GM18868 (cell line): Measurements from ENCODE around the gene AMHR2.
"Not testable (repeated sequence)": the region's sequence is repeated elsewhere in the genome, so short reads cannot be mapped to it uniquely, and the experiment has no call there.

Source experiments
- ATAC-seq: cut with Tn5 transposase; IDR thresholded peaks from one replicate; pipeline ENCODE4 v1.9.1; 2021; ENCODE audit warnings: mild to moderate bottlenecking, moderate library complexity; ENCODE audit not compliant: unreplicated experiment

AMHR2 gene

DNA sequence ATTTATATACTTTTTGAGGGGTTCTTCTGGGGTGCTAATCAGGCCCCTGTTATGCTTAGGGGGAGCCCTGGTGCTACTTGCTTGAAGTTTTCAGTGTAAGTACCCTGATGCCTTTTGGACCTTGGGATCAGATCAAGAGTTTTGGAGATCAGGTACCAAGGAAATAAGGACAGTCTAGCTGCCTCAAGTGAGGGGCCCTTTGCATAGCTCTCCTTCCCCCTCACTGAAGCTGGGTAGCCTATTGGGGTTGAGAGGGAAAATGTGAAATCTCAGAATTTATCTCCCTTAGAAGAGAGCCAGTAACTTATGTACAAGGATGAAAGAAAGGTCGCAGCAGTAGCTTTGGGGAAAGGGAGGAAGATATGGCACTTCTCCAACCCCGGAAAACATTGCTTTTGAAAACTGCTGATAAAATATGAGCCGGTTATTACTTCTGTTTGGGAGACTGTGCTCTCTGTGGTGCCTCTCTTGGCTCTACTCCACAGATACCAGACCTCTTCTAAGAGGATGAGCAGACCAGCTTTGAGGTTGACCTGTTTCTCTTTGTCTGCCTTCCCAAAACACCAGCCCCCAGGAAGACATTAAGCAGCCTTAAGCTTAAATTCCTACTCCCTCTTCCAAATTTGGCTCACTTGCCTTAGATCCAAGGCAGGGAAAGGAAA lies 8.8 kb upstream of the AMHR2 start:
- ATAC-seq = no peak

DNA sequence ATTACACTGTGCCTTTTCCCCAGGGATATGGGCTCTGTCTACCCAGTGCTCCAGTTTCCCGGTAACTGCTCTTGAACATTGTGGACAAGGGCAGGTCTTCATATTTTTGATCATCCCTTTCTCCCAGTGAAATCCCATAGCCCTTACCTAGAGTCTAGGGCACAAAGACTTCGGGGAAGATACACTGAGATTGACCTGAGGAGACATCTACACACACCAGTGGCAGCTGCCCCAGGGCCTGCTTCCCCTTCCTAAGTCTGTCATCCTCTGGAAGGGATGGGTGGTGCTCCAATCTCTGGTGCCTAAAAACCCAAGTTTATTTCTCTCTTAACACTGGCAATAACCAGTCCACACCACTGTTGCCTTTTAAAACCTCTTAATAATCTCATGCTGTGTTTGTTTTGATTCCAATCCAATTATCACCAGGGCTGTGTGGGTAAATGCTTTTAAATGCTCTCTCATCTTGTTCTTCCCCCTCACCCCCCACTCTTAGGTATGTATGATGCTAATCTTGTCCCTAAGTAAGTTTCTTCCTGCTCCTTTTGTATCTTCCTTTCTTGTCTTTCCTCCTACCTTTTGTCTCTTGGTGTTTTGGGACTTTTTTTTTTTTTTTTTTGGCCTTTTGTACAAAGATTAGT lies 7.8 kb upstream of the AMHR2 start:
- ATAC-seq = not testable (repeated sequence)

DNA sequence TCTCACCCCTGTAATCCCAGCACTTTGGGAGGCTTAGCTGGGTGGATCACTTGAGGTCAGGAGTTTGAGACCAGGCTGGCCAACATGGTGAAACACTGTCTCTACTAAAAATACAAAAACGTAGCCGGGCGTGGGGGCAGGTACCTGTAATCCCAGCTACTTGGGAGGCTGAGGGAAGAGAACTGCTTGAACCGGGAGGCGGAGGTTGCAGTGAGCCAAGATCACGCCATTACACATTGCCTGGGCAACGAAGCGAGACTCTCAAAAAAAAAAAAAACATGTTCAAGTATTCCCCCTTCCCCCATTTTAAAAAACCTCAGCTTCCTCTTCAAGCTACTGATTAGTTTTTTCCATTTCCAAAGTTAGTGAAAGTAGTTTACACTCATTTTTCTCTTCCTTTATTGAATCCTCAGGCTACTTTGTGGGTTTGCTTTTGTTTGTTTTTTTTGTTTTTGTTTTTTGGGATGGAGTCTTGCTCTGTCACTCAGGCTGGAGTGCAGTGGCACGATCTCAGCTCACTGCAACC lies 6.3 kb upstream of the AMHR2 start:
- not testable (repeated sequence) for ATAC-seq

DNA sequence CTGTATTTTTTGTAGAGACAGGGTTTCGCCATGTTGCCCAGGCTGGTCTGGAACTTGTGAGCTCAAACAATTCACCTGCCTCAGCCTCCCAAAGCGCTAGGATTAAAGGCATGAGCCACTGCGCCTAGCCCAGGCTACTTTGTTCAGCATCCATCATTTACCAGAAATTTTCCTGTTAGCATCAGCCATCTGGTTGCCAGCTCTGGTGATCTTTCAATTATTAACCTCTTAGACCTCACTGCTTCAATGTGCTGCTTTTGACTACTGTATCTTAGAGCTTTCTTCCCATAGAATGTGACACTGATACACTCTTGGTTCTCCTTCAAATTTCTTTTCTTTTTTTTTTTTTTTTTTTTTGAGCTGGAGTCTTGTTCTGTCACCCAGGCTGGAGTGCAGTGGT lies 5.4 kb upstream of the AMHR2 start:
- no peak for ATAC-seq

DNA sequence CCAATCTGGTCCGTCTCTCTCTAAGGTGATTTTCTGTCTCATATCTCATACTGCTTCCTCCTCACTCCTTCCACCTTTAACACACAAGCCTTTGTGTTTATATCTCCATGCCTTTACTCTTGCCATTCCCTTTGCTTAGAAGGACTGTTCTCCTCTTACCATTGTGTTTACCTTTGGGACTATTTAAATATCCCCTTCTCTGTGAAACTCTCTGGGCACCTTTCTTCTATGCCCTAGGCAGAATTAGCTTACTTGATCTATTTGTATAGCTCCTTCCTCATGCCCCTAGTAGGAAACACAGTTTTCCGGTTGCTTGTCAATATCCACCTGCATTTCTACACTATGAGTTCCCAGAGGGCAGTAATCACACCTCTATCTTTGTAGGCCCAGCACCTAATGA lies 3.9 kb upstream of the AMHR2 start:
- no peak for ATAC-seq

DNA sequence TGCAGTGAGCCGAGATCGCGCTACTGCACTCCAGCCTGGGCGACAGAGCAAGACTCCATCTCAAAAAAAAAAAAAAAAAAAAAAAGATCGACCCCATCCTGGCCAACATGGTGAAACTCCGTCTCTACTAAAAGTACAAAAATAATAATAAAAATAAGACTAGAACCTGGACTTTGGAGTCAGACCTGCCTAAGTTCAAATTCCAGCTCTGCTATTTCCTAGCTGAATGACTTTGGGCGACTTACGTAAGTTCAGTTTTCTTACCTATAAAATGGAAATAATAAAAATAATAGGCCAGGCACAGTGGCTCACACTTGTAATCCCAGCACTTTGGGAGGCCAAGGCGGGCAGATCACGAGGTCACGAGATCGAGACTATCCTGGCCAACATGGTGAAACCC lies 1.4 kb upstream of the AMHR2 start:
- ATAC-seq = not testable (repeated sequence)

DNA sequence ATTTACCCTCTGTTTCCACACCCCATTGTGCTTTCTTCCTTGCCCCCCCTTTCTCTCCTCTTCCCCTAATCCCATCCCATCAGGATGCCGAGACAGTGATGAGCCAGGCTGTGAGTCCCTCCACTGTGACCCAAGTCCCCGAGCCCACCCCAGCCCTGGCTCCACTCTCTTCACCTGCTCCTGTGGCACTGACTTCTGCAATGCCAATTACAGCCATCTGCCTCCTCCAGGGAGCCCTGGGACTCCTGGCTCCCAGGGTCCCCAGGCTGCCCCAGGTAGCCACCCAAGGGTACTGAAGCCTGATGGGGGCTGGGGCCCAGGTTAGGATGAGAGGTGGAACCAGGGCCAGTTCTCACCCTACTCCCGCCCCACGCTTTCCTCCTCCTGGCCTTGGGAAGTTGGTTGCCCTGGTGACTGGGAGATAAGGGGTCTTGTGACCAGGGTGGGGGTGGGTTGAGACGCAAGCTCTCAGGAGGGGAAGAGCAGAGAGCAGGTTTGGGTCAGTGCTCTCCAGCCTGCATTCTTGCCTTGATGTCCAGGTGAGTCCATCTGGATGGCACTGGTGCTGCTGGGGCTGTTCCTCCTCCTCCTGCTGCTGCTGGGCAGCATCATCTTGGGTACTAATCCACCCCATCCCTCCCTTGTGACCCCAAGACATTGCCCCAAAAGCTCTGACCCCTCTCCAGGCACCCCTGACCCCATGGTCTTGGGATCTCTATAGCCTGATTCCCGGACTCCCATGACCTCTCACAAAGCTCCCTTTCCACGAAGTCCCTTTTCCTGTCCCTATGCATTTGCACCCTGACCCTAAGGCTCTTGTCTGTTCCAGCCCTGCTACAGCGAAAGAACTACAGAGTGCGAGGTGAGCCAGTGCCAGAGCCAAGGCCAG lies 1.2 kb downstream of the AMHR2 start:
- no peak for ATAC-seq

DNA sequence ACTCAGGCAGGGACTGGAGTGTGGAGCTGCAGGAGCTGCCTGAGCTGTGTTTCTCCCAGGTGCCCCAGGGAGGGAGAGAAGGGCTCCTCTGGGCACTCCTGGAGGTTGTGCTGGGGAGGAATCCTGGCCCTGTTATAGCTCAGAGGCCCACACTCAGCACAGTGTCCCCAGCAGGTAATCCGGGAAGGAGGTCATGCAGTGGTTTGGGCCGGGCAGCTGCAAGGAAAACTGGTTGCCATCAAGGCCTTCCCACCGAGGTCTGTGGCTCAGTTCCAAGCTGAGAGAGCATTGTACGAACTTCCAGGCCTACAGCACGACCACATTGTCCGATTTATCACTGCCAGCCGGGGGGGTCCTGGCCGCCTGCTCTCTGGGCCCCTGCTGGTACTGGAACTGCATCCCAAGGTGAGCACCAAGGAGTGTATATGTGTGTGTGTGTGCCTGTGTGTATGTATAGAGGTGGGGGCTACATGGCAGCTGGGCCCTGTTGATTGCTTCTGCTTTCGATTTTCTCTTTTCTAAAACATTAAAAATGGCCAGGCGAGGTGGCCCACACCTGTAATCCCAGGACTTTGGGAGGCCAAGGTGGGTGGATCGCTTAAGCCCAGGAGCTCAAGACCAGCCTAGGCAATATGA lies 2.0 kb downstream of the AMHR2 start:
- no peak for ATAC-seq

DNA sequence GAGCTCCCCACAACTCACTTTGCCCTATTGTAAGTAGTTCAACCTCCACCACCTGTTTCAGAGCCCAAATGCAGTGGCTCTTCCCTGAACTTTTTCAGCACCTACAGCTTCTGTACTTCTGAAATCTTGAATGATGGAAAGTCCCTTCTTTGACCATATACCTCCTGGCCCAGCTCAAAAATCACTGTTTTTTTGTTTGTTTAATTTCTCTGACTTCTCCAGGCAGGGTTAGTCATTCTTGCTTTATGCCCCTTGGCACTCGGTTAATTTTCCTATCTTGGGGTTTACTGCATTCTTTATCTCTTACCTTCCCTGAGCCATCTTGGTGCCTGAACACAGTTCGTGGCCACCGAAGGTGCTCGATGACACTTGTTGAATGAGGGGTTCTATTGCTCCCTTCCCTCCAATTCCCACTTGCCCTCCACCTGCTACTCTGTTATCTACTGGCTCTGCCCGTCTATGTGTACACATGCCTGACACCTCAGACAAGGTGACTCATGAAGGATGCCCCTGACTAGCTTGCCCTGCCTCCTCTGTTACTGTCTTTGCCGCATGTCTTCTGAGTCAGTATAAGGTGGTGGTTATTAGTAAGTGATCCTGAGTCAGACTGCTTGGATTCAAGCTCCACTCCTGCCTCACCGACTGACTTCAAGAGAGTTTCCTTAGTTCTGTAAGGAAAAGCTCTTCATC lies 4.4 kb downstream of the AMHR2 start:
- no peak for ATAC-seq

DNA sequence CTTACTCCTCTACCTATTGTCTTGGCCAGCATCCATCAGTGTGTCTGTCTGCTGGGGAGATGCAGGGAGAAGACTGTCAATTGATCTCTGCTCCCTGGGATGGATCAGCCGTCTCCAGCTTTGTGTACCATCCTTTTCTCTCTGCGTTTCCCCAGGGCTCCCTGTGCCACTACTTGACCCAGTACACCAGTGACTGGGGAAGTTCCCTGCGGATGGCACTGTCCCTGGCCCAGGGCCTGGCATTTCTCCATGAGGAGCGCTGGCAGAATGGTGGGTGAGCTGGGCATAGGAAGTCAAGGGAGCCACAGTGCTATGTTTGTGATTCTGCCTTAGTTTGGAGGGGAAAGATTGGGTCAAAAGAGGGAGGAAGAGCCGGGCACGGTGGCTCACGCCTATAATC lies 5.1 kb downstream of the AMHR2 start:
- no peak for ATAC-seq

DNA sequence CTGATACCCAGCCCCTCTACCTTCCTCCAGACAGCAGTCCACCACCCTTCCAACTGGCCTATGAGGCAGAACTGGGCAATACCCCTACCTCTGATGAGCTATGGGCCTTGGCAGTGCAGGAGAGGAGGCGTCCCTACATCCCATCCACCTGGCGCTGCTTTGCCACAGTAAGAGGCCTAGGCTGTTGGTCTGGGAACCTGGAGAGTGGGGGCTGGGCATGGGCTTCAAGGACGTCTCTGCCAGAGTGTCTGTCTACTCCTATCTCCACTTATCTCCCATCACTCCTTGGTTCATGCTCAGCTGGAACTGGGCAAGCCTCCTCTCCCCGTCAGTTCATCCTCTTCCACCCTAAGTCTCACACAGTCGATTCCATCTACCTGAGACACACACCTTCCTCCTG lies 6.5 kb downstream of the AMHR2 start:
- no peak for ATAC-seq

DNA sequence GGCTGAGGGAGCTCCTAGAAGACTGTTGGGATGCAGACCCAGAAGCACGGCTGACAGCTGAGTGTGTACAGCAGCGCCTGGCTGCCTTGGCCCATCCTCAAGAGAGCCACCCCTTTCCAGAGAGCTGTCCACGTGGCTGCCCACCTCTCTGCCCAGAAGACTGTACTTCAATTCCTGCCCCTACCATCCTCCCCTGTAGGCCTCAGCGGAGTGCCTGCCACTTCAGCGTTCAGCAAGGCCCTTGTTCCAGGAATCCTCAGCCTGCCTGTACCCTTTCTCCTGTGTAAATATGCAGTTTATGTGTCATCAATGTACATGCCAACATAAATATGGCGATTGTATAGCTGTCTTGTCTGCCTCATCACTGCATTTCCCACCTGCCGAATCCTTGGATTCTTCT lies 7.5 kb downstream of the AMHR2 start:
- no peak for ATAC-seq

DNA sequence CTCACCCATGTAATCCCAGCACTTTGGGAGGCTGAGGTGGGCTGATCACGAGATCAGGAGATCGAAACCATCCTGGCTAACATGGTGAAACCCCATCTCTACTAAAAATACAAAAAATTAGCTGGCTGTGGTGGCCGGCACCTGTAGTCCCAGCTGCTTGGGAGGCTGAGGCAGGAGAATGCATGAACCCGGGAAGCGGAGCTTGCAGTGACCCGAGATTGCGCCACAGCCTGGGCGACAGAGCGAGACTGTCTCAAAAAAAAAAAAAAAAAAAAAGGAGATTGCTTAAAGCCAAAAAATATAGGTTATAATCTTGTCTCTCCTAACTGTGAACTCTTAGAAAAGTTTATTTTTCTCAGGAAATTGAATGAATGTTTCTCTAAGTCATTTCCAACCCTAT lies 11.7 kb downstream of the AMHR2 start:
- not testable (repeated sequence) for ATAC-seq

DNA sequence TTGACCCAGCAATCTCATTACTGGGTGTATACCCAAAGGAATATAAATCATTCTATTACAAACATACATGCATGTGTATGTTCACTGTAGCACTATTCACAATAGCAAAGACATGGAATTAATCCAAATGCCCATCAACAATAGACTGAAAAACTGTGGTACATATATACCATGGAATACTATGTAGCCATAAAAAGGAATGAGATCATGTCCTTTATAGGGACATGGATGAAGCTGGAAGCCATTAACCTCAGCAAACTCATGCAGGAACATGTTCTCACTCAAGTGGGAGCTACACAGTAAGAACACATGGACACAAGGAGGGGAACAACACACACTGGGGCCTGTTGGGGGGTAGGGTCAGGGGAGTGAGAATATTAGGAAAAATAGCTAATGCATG lies 15.9 kb downstream of the AMHR2 start:
- not testable (repeated sequence) for ATAC-seq

DNA sequence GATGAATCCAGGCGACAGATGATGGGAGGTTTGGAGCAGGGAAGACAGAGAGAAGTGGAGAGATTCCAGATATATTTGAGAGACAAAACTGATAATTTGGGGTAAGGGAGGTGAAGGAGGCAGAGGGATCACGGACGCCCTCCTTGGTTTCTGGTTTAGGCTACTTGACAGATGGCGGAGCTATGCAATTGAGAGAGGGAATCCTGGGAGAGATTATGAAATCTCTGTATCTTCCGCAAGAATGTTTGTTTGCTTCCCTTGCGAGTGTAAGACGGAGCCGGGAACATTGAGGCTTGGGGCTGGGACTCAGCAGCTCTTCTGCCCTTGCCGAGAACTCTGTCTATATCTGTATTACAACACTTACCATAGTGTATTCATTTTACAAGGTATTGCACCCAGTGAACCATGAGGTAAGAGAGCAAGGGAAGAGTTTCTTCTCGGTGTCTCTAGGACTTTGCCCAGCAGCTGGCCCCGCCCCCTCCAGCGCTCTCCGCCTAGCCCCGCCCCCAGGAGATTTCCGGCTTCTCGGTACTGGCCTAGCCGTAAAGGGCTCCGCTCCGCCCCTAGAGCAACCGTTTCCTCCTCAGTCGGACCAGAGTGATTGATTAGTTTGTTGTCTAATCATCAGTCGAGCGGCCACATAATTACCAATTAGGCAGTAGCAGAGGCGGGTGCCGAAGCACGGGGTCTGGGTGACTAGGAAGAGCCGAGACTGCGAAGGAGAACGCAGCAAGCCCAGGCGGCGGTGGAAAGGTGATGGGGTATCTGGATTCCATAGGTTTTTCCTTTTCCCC lies 17.6 kb downstream of the AMHR2 start, which contains the start of gene PRR13:
TSS of gene PRR13 (plus strand) at position 695 of the 794 bp plus-strand sequence. CDS start 981 bp downstream, outside the sequence.
- peak; percentile 99 for ATAC-seq

DNA sequence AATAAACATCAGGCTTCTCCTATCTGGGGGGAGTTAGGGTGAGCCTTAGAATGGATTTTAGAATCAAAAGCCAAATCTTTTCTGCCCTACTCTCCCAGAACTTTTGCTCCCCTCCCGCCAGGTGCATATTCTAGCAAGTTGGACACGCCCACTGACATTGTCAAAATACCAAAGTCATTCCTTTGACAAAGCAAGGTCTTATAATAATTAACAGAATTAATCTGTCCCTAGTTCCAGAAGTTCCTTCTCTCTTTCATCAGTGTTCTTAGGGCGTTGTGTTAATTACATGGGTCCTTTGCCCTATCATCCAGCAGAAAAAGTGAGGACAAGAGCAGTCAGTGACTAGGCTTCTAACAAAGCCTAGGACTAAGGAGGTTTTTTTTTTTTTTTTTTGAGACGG lies 20.3 kb downstream of the AMHR2 start:
- ATAC-seq = no peak

DNA sequence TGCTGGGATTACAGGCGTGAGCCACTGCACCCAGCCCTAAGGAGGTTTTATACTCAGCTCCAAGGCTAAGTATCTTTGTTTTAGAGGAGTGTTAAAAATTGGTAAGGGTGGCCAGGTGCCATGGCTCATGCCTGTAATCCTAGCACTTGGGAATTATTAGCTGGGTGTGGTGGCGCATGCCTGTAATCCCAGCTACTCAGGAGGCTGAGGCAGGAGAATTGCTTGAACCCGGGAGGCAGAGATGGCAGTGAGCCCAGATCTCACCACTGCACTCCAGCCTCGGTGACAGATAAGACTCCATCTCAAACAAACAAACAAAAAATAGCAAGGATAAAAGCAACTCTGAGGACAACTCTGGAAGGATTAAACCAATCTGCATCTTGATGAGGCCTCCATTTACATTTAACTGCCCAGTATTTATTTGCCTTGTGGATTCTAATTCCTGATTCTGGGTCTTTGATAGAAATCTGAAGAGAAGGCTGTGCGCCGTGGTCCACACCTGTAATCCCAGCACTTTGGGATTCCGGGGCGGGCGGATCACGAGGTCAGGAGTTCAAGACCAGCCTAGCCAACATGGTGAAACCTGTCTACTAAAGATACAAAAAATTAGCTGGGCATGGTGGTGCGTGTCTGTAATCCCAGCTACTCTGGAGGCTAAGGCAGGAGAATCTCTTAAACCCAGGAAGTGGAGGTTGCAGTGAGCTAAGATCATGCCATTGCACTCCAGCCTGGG lies 21.1 kb downstream of the AMHR2 start:
- not testable (repeated sequence) for ATAC-seq

DNA sequence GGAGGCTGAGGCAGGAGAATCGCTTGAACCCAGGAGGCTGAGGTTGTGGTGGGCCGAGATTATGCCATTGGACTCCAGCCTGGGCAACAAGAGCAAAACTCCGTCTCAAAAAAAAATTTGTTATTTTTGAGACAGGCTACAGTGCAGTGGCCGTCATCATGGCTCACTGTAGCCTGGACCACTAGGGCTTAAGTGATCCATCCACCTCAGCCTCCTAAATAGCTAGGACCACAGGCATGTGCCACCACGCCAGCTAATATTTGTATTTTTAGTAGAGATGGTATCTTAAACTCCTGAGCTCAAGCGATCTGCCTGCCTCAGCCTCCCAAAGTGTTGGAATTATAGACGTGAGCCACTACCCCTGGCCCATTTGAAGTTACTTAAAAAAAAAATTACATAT lies 27.3 kb downstream of the AMHR2 start:
- ATAC-seq = no peak

DNA sequence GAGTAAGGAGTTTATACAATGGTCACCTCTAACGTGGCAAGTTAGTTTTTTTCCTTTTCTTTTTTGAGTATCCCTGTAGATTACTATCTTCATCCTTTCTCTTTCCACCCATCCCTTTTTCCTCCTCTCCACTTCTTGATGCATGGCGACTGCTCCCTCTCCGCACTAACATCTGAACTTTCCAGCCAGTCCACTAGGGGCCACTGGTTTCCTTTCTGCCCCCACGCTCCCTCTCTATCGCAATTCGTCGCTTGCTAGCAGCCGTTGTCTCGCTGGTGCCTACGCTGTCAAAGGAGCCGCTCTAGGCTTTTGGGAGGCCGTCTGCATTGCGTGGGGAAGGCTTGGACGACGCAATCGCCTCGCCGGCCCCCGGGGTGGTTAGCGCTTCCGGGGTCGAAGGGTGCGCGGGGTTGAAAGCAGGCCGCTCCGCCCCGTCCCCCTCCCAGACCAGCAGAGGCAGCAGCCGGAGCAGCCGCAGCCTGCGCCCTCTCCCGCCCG lies 28.1 kb downstream of the AMHR2 start, which contains the start of gene PCBP2:
TSS of gene PCBP2 (plus strand) at position 442 of the 498 bp plus-strand sequence. CDS start 2,699 bp downstream, outside the sequence.
- ATAC-seq = peak; percentile 97
